Forelimb muscle (tissue), 1 donor: ENCODE measurements around the gene TP63. TPM values are rescaled to one million over a fixed set of nuclear protein-coding genes. Genes with fewer than 3 reads are reported as not detected.

Source experiments
- DNase-seq: peaks from one replicate; pipeline ENCODE4 v3.0.0-alpha.2; 2013; ENCODE audit warnings: low read depth
- polyA plus RNA-seq: library from polyadenylated mRNA; unstranded; fragments of 120-200 nt; gene quantifications from one replicate; pipeline ENCODE4 v1.2.1, GENCODE V29; 2013; ENCODE audit not compliant: insufficient read length

TP63 gene
- polyA plus RNA-seq, 1 donor, result 11.6 TPM

- DNase-seq, result no peak
These were observed 52.5 kb downstream of the TP63 start for GRCh38 chr3:189683546-189684255.

GRCh38 chr3:189684317-189684716, 53.1 kb downstream of the TP63 start:
- no peak for DNase-seq

GRCh38 chr3:189685291-189685690, 54.1 kb downstream of the TP63 start:
- no peak for DNase-seq

GRCh38 chr3:189685860-189686259, 54.7 kb downstream of the TP63 start:
- no peak for DNase-seq

GRCh38 chr3:189687475-189687874, 56.3 kb downstream of the TP63 start:
- DNase-seq, result no peak

- no peak for DNase-seq
These were observed 57.1 kb downstream of the TP63 start for GRCh38 chr3:189688262-189688661.

GRCh38 chr3:189689625-189690024, 58.4 kb downstream of the TP63 start:
- no peak for DNase-seq

- DNase-seq, result no peak
These were observed 59.0 kb downstream of the TP63 start for GRCh38 chr3:189690237-189690636.

- DNase-seq, result no peak
These were observed 59.5 kb downstream of the TP63 start for GRCh38 chr3:189690672-189691071.

GRCh38 chr3:189695400-189695799, 64.2 kb downstream of the TP63 start:
- DNase-seq, result no peak

GRCh38 chr3:189698811-189699210, 67.6 kb downstream of the TP63 start:
- no peak for DNase-seq

- DNase-seq, result no peak
These were observed 68.7 kb downstream of the TP63 start for GRCh38 chr3:189699885-189700284.

GRCh38 chr3:189702066-189702646, 71.0 kb downstream of the TP63 start:
- no peak for DNase-seq

- no peak for DNase-seq
These were observed 72.7 kb downstream of the TP63 start for GRCh38 chr3:189703865-189704264.

GRCh38 chr3:189708375-189708774, 77.2 kb downstream of the TP63 start:
- DNase-seq, result no peak

GRCh38 chr3:189710620-189711402, 79.6 kb downstream of the TP63 start:
- peak; percentile 95 for DNase-seq

GRCh38 chr3:189712906-189713483, 81.8 kb downstream of the TP63 start:
- no peak for DNase-seq

- DNase-seq, result no peak
These were observed 84.1 kb downstream of the TP63 start for GRCh38 chr3:189714991-189715961.

- no peak for DNase-seq
These were observed 87.0 kb downstream of the TP63 start for GRCh38 chr3:189718215-189718614.

GRCh38 chr3:189720736-189721417, 89.7 kb downstream of the TP63 start:
- no peak for DNase-seq
